Measurements from ENCODE around the gene ZNF224. TPM values are rescaled to one million over a fixed set of nuclear protein-coding genes. Genes with fewer than 3 reads are reported as not detected.

The ZNF224 gene
- total and polyA plus RNA-seq, 2 donors (not counting 1 experiment from before 2014, with no cell fraction given): 30.7 to 96.1 TPM

DNA sequence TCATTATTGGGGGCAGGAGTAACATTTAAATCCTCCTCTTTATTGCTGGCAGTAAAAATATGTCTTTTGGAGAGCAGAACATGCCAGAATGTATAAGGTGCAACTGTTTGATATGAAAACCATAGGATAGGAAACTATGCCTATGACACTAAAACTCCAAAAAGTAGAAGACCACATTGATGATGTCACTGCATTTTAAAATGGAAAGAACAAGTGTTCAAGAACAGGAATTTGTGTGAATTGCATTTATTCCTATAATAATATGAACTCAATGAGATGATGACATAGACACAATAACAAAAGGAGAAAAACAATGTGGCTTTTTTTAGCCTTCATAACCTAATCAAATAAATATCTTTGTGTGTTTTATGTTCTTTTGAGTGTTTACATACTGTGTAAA, 15.3 kb downstream of the ZNF224 start:
- peaks cover 15 to 50% (median 36%) of the 10 kb centered on the region in 3 donors for H3K9me3 ChIP-seq (ENCODE audit: control extremely low read depth in 1 of 3, control insufficient read depth in 2 of 3, insufficient read depth in 1 of 3, low read length in 2 of 3)
- CTCF ChIA-PET: no interaction called here

GRCh38 chr19:44111910-44112463, 17.8 kb downstream of the ZNF224 start:
- Histone ChIP-seq H2AFZ (ENCODE audit: insufficient read depth, low read depth, low read length, poor library complexity, severe bottlenecking) (no peak overlapping the region), H3K9ac (ENCODE audit: low read length) (no peak overlapping the region), H3K27ac (ENCODE audit: low read length in 2 of 2) (no peak overlapping the region), H3K4me3 (ENCODE audit: control extremely low read depth in 1 of 5, extremely low read depth in 1 of 5, insufficient read depth in 1 of 5, low read depth in 2 of 5, low read length in 4 of 5) (no peak overlapping the region), H4K20me1 (ENCODE audit: control insufficient read depth, insufficient read depth, low read length, poor library complexity, severe bottlenecking) (no peaks in the 10 kb centered on the region), H3K4me1 (ENCODE audit: control insufficient read depth in 2 of 2, insufficient read depth in 2 of 2, low read length in 2 of 2) (peaks cover 9 to 19% of the 10 kb centered on the region in 2 donors), H3K4me2 (replicated peaks; ENCODE audit: low read depth, low read length, poor library complexity, severe bottlenecking) (peak overlapping the region; percentile 77), H3K27me3 (replicated peaks in 1 of 4; ENCODE audit: control extremely low read depth in 1 of 4, control insufficient read depth in 3 of 4, insufficient read depth in 4 of 4, low read length in 3 of 4) (no peaks in the 10 kb centered on the region), H3K79me2 (ENCODE audit: control insufficient read depth, insufficient read depth, low read length) (no peaks in the 10 kb centered on the region), H3K36me3 (replicated peaks in 1 of 2; ENCODE audit: control extremely low read depth in 1 of 2, control insufficient read depth in 1 of 2, extremely low read depth in 1 of 2, insufficient read depth in 2 of 2, low read length in 1 of 2) (peaks cover 4 to 5% of the 10 kb centered on the region in 2 experiments), H3K9me3 (ENCODE audit: control extremely low read depth in 1 of 3, control insufficient read depth in 2 of 3, insufficient read depth in 1 of 3, low read length in 2 of 3) (peaks cover 11 to 36% (median 30%) of the 10 kb centered on the region in 3 donors)
- intact Hi-C loops (cut with micrococcal nuclease): loop anchor here (5.0 kb wide), 1 partner anchor 285 kb away; the partner anchor contains the start of gene ZNF283
- Mint-ChIP-seq H3K4me3 (peak overlapping the region; percentile 71), H3K27ac (no peak overlapping the region), H3K4me1 (peaks cover 28% of the 10 kb centered on the region), H3K27me3 (no peaks in the 10 kb centered on the region), H3K9me3 (ENCODE audit: insufficient read depth) (peaks cover 12% of the 10 kb centered on the region)
- no peak for TF ChIP-seq EZH2 (IDR thresholded peaks at IDR 0.05; ENCODE audit: borderline replicate concordance, insufficient read depth, low read depth, low read length, poor library complexity, severe bottlenecking)
- TF ChIP-seq, protein P1, sequence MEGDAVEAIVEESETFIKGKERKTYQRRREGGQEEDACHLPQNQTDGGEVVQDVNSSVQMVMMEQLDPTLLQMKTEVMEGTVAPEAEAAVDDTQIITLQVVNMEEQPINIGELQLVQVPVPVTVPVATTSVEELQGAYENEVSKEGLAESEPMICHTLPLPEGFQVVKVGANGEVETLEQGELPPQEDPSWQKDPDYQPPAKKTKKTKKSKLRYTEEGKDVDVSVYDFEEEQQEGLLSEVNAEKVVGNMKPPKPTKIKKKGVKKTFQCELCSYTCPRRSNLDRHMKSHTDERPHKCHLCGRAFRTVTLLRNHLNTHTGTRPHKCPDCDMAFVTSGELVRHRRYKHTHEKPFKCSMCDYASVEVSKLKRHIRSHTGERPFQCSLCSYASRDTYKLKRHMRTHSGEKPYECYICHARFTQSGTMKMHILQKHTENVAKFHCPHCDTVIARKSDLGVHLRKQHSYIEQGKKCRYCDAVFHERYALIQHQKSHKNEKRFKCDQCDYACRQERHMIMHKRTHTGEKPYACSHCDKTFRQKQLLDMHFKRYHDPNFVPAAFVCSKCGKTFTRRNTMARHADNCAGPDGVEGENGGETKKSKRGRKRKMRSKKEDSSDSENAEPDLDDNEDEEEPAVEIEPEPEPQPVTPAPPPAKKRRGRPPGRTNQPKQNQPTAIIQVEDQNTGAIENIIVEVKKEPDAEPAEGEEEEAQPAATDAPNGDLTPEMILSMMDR (IDR thresholded peaks at IDR 0.05): no peak
- ChIA-PET CTCF (interaction anchor here (0.9 kb wide), 1 partner anchor 16 kb away, joined by 3 read pairs; no protein-coding TSS in a partner anchor), POLR2A (no interaction called here)
- no peak for ATAC-seq (ENCODE audit: low read depth)
- peak; percentile 29 for DNase-seq
- 48% methylated on average over 10 of the region's 17 CpGs for WGBS (ENCODE audit: insufficient coverage)

More for the DNA sequence above, 15.3 kb downstream of the ZNF224 start:
- intact Hi-C loops (cut with micrococcal nuclease): no loop called here
- POLR2A ChIA-PET: no interaction called here
- no peaks in the 10 kb centered on the region for H4K20me1 ChIP-seq (ENCODE audit: control insufficient read depth, insufficient read depth, low read length, poor library complexity, severe bottlenecking)
- H3K79me2 ChIP-seq (ENCODE audit: control insufficient read depth, insufficient read depth, low read length): no peaks in the 10 kb centered on the region
- DNase-seq (no peak), ATAC-seq (ENCODE audit: low read depth) (no peak)
- H3K36me3 ChIP-seq (replicated peaks in 1 of 2; ENCODE audit: control extremely low read depth in 1 of 2, control insufficient read depth in 1 of 2, extremely low read depth in 1 of 2, insufficient read depth in 2 of 2, low read length in 1 of 2): peaks cover 15 to 16% of the 10 kb centered on the region in 2 experiments
- no peaks in the 10 kb centered on the region for H3K27me3 ChIP-seq (replicated peaks in 1 of 4; ENCODE audit: control extremely low read depth in 1 of 4, control insufficient read depth in 3 of 4, insufficient read depth in 4 of 4, low read length in 3 of 4)
- H3K4me2 ChIP-seq (replicated peaks; ENCODE audit: low read depth, low read length, poor library complexity, severe bottlenecking): no peak overlapping the region
- peaks cover 9 to 19% of the 10 kb centered on the region in 2 donors for H3K4me1 ChIP-seq (ENCODE audit: control insufficient read depth in 2 of 2, insufficient read depth in 2 of 2, low read length in 2 of 2)
- no peak overlapping the region for H3K27ac ChIP-seq (ENCODE audit: low read length in 2 of 2)
- no peak overlapping the region for H2AFZ ChIP-seq (ENCODE audit: insufficient read depth, low read depth, low read length, poor library complexity, severe bottlenecking)
- Mint-ChIP-seq H3K27ac (no peak overlapping the region), H3K4me1 (peaks cover 21% of the 10 kb centered on the region), H3K4me3 (no peak overlapping the region), H3K27me3 (no peaks in the 10 kb centered on the region), H3K9me3 (ENCODE audit: insufficient read depth) (peaks cover 17% of the 10 kb centered on the region)
- no peak overlapping the region for H3K4me3 ChIP-seq (ENCODE audit: control extremely low read depth in 1 of 5, extremely low read depth in 1 of 5, insufficient read depth in 1 of 5, low read depth in 2 of 5, low read length in 4 of 5)
- H3K9ac ChIP-seq (ENCODE audit: low read length): no peak overlapping the region
- no peak for TF ChIP-seq EZH2 (IDR thresholded peaks at IDR 0.05; ENCODE audit: borderline replicate concordance, insufficient read depth, low read depth, low read length, poor library complexity, severe bottlenecking)
- TF ChIP-seq, protein P1 (IDR thresholded peaks at IDR 0.05): no peak
